GM19463 (cell line): ENCODE measurements around the gene APOBR.

Experiments used
- ATAC-seq: cut with Tn5 transposase; IDR thresholded peaks from one replicate; pipeline ENCODE4 v1.9.1; 2021; ENCODE audit warnings: mild to moderate bottlenecking, moderate library complexity; ENCODE audit not compliant: unreplicated experiment

The APOBR gene

GRCh38 chr16:28548306-28548802 lies 53.9 kb downstream of the APOBR start:
- ATAC-seq = no peak
